NCI-H2029 treated with DMSO at 0.1 percent for 48 hours (cell line): ENCODE measurements around the gene DSCAML1.
"Not testable (repeated sequence)": the region's sequence is repeated elsewhere in the genome, so short reads cannot be mapped to it uniquely, and the experiment has no call there.

ENCODE experiments used
- DNase-seq: peaks from one replicate; lab custom pipeline; 2025; lab: John Stamatoyannopoulos, UW

The DSCAML1 gene

DNA sequence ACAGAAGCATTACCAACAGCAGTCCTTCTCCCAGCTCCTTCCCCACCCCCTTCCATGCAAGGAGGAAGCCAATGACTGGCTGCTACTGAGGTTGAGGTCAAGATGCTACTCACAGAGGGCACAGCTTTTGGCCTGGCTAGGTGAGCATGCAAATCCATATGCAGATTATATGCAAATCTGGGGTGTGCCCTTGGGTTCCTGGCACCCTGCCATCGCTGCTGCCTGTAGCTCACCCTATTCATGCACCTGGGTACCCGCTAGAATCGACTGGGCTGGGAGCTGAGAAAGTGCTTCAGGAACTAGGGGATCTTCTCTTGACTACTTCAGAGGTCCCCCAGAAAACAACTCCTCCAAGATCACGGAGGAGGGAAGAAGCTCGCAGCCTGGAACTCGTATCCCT is 4.0 kb downstream of the DSCAML1 start:
- no peak for DNase-seq

DNA sequence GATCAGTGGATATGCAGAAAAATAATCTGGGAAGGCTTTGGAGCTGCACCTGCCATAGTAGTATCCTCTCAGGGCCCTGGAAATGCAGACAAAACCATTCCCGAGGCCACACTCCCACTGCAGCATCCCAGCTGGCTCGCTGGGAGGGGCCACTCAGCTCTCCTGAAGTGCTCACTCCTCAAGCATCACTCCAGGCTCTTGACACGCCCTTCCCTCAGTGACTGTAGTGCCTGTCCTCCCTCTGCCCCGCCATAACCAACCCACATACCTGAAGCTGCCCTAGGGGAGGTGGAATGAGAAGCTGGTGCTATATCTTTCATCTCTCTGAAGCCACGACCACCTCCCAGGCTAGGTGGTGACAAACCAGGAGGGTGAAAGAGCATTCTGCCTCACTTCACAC is 4.8 kb downstream of the DSCAML1 start:
- DNase-seq = peak; percentile 91

DNA sequence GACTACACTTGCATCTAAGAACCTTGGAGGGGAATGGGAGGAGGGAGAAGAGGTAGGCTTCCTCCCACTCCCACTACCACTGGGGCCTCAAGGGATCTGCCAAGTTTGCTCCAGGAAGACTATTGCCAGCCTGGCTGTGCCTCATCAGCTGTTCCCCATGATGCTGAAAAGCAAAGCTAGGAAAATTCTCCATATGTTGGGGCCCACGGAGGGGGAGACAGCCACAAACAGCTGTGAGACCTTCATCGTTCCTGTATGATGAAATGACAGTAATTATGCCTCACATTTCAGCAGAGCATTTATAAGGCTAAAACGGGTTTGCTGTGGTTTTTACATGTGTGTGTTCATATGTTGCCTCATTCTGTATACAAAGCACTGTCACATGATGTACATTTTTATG is 6.7 kb downstream of the DSCAML1 start:
- no peak for DNase-seq

DNA sequence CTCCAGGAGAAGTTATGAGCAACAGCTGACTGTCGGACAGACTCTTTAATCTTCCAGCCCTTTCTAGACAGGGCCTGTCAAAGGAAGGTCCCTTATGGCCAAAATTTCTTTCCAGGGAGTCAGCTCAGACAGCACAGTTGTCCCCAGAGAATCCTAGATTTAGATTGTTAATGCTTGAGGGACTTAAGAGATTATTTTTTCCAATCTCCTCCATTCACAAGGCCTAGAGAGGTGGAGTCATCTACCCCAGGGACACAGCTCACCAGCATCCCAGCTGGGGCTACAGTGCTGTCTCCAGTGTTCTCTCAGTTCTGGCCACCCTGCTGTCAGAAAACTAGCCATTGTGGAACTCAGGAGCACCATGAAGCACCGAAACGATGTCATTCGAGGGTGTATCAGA is 7.8 kb downstream of the DSCAML1 start:
- no peak for DNase-seq

GRCh38 chr11:117786135-117786870 is 10.7 kb downstream of the DSCAML1 start:
- DNase-seq = peak; percentile 19

DNA sequence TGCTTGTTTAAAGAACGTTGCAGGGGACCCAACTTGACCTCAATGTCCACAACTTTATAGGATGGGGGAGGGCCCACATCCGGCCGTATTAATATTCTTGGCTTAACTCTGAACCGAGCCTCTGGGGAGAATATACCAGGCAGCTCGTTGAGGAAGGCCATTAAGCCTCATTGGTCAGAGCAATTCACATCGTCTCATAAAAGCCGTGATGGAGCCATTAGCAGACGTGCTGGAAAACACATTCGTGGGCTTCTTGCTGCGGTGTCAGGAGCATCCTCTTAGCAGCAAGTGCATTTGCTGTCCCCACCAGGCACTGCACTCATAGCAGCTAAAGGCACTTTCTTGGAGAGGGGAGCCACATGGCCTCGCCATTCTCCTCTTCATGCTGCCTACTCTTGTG is 14.9 kb downstream of the DSCAML1 start:
- no peak for DNase-seq

- no peak for DNase-seq
These were observed 15.4 kb downstream of the DSCAML1 start for GRCh38 chr11:117781627-117782026.

GRCh38 chr11:117780456-117780855 is 16.6 kb downstream of the DSCAML1 start:
- DNase-seq = no peak

- no peak for DNase-seq
These were observed 22.5 kb downstream of the DSCAML1 start for GRCh38 chr11:117774553-117774952.

DNA sequence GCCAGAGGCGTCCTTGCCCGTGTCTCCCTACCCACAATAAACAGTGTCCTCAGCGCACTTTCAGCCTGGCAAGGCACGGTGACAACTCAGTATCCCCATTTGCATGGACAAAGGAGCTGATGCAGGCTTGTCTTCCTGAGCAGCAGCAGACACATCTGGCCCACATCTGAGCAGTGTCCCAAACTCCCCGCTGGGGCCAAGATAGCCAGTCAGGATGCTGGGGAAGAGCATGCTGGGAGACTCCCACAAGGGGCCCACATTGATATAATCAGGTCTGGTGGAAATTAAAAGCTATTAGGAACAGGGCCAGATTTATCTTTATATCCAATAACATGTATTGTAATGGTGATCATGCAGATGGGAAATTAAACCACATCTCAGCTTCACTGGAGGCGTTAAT is 24.7 kb downstream of the DSCAML1 start:
- no peak for DNase-seq

DNA sequence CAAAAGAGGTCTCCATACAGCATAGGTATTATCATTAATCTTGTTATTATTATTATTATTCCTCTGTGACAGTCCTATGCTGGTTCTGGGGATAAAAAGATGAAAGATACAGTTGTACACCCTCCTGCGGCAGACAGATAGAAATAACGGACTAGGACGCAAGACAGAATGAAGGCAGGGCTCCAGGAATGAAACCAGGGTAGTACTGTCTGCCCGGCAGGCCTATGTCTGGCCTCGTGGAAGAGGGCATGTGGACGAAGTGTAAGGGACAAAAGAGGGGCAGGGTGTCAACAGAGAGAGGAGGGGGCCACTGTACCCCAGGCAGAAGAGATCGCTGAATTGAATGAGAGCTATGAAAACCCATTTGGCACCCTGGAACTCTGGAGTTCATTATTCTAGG is 25.2 kb downstream of the DSCAML1 start:
- DNase-seq = no peak

DNA sequence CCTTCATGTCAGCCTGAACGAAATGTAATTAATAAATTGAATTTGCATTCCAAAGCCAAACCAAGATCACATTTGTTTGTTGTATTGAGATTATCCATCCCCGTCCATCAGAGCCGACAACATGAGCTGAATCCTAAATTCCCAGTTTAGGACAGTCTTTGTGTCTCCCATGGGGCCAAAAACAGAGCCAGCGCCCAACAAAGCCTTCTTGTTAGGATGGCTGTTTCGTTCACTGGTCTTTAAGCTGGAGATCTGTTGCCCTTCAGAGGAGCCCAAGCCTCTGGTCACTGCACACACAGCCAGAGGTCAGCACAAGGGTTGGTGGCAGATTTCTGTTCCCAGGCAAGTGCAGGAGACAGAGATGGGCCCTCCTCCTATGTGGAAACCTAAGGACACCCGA is 25.8 kb downstream of the DSCAML1 start:
- no peak for DNase-seq

- peak; percentile 6 for DNase-seq
These were observed 27.0 kb downstream of the DSCAML1 start for GRCh38 chr11:117770061-117770460.

DNA sequence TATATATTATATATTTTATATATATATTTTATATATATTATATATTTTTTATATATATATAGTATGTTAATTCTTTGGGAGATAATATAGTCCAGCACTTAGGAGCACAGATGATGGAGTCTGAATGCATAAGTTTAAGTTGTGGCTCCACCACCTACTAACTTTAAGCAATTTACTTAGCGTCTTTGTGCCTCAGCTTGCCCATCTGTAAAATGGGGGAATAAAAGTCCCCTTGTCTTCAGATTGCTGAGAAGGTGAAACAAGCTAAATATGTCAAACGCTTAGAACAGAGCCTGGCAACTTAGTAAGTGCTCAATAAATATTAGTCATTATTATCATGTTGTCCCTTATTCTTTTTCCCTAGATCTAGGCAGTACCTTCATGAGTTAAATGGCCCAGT is 27.5 kb downstream of the DSCAML1 start:
- no peak for DNase-seq

DNA sequence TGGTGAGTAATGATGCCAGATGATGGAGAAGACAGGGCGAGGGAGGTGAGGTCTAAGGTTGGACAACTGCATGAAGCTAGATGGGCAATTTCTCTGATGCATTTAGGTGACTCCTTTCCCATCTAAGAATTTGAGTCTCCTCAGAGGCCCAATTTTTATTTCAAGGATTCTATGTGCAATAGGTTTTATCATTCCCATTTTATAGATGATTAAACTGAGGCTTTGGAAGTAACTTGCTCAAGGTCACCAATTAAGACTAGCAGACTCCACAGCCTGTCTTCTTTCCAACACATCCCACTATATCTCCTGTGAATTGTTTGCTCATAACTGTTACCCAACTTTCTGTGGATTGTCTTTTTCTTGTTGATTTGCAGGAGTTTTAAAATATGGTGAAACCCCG is 28.5 kb downstream of the DSCAML1 start:
- no peak for DNase-seq

DNA sequence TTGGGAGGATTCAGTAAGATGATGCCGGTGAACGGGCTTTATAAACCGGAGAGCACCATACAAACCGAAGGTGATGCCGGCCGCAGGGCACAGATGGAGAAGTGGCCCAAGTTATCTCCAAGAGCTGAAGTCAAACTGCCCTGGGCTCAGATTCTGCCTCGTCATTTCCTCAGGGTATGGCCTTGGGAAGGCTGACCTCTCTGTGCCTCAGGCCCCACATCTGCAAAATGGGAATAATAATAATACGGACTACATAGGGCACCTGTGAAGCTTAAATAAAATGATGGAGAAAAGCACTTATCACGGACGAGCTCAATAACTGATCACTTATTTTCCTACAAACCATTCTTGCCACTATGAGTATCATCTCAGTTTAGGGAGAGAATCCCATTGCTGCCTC is 29.9 kb downstream of the DSCAML1 start:
- DNase-seq = no peak

DNA sequence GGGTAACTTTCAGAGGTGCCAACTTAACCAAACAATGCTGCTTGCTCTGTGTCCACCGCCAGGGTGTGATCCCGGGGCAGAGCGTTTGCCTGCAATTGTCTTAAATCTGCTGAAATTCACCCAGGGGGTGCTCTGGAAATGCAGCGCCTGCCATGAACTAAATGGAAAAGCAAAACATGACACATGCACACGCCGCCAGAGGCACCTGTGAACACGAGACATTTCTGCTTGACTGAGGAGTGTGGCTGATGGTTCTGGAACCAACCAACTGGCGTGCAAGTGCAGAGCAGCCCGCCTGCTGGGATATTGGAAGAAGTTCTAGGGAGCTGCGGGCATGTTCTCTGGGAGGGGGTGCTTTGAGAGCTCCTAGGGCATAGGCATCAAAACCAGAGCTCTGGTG is 30.4 kb downstream of the DSCAML1 start:
- no peak for DNase-seq

DNA sequence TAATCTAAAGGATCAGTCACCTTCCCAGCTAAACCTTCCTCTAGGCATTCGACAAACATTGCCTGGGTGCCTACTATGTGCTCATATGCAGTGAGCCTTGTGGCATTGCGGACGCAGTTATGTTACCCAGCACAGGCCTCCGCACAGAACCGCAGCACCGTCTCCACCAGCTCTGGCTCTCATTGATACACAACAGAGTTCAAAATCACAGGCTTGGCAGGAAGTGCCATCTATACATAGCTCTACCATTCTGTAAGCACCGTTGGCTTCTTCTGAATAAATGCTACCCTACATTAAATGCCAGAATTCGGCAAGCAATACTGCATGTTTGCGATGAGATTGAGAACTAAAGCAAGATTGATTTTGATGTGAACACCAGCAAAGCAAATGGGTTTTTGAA is 31.0 kb downstream of the DSCAML1 start:
- no peak for DNase-seq

DNA sequence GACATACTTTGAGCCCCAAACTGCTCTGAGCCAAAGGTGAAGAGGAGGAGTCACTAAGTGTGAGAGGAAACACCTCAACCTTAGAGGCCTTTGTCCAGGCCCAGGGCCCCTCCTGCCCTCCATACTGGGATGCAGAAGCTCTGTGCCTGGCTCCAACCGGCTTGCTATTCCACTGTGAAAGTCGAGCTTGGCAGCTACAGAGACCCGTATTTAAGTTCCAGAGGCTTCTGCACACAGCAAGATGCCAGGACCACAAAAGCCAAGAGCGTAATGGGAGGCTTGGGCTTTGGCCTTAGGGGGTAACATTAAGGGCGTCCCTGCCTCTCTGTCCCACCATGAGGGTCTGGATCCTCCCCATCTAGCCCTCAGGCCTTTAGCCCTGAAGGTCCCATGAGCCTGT is 31.9 kb downstream of the DSCAML1 start:
- no peak for DNase-seq

DNA sequence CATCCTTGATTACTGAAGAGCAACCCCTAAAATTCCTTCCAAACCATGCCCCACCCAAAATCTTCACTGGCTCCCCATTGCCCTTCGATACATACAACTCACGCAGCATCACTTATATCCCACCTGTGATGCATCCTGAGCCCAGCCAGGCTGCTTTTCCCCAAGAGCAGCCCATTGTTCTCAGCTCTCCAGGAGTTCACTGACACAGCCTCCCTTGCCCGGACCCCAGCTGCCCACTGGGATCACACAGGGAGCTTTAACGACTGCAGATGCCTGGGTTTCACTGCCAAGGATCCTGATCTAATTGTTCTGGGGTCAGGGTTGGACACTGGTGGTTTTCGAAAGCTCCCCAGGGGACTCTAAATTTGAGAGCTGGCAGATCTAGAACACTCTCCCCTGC is 33.6 kb downstream of the DSCAML1 start:
- not testable (repeated sequence) for DNase-seq

GRCh38 chr11:117761993-117762392 is 35.0 kb downstream of the DSCAML1 start:
- peak; percentile 25 for DNase-seq

- DNase-seq = no peak
These were observed 37.7 kb downstream of the DSCAML1 start for GRCh38 chr11:117759305-117759704.

GRCh38 chr11:117754030-117754429 is 43.0 kb downstream of the DSCAML1 start:
- DNase-seq = no peak

DNA sequence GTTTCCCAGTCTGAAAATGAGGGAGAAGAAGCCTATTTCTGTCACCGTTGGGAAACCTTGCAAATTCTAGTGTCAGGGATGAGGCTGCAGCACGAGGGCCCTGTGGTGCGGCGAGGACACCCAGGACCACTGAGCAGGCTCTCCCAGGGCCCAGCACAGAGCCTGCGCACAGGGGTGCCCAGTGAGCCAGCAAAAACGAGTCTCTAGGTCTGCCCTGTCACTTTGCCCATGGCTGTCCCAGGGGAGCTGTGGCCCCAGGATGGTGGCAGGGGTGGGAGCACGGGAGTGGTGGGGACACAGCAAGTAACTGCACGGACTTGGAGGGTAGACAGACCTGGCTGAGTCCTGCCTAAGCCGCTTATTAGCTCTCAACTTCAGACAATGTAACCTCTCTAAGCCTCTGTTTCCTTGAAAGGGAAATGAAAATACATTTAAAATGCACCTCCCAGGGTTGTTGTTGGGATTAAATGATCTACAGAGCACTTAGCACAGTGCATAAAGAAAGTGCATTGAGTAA is 44.2 kb downstream of the DSCAML1 start:
- no peak for DNase-seq
